ENCODE results near the gene FSTL4. TPM values are rescaled to one million over a fixed set of nuclear protein-coding genes. Genes with fewer than 3 reads are reported as not detected.

FSTL4 gene
- total and polyA plus RNA-seq, 2 of the 13 experiments (the other 11 are each of a cell fraction or from before 2014, with no cell fraction given): 2.1 to 3.0 TPM

DNA sequence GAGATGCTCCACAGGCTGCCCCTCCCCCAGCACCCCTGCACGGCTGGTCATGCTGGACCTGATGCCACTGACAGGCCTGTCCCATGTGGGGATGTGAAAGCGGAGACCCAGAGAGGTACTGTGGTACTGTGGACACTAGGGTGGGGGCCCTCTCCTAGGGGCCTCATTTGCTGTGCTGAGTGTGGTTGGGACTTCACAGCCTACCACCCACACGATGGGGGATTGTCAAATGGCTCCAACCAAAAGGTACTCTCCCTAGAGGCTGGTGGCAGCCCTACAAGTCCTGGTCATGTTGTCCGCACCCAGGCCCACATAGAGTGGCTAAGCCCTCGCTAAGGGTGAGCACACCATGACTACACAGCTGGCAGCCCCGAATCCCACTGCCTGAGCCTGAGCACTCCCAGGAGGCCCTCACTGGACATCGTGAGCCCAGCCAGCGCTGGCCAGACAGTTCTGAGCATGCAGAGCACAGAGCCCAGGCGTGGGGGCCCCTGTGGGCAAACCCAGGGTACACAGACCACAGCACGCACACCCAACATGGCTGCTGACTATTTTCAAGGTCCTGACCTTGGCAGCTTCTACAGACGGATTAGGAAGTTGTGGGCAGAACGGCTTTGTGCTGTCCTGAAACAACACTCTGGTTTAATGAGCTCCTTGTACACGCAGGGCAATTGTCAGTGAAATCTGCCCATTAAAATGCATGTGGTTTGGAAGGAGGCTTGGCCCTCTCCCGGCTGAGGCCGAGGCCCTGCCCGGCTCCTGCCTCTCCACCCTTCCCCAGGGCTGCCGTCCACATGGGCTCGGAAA is 346.4 kb downstream of the FSTL4 start (continued):
- TF ChIP-seq MAFK (conservative IDR thresholded peaks at IDR 0.05 in 1 of 2, IDR thresholded peaks at IDR 0.05 in 1 of 2; ENCODE audit: low read length in 2 of 2) (no peak), ZNF326 (CRISPR knock-in tag; IDR thresholded peaks at IDR 0.05; ENCODE audit: borderline replicate concordance) (no peak), MXD4 (CRISPR knock-in tag; IDR thresholded peaks at IDR 0.05) (no peak), ZFP36L2 (CRISPR knock-in tag; IDR thresholded peaks at IDR 0.05) (no peak), ZFP62 (CRISPR knock-in tag; IDR thresholded peaks at IDR 0.05) (no peak), CENPT (CRISPR knock-in tag; IDR thresholded peaks at IDR 0.05; ENCODE audit: low read depth) (no peak)
- TF ChIP-seq, protein P1, sequence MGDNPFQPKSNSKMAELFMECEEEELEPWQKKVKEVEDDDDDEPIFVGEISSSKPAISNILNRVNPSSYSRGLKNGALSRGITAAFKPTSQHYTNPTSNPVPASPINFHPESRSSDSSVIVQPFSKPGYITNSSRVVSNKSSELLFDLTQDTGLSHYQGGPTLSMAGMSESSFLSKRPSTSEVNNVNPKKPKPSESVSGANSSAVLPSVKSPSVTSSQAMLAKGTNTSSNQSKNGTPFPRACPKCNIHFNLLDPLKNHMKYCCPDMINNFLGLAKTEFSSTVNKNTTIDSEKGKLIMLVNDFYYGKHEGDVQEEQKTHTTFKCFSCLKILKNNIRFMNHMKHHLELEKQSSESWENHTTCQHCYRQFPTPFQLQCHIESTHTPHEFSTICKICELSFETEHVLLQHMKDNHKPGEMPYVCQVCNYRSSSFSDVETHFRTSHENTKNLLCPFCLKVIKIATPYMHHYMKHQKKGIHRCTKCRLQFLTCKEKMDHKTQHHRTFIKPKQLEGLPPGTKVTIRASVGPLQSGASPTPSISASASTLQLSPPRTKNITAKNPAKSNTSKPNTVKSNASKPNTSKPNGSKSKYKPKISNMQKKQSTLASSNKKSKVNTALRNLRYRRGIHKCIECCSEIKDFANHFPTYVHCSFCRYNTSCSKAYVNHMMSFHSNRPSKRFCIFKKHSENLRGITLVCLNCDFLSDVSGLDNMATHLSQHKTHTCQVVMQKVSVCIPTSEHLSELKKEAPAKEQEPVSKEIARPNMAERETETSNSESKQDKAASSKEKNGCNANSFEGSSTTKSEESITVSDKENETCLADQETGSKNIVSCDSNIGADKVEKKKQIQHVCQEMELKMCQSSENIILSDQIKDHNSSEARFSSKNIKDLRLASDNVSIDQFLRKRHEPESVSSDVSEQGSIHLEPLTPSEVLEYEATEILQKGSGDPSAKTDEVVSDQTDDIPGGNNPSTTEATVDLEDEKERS (CRISPR knock-in tag; IDR thresholded peaks at IDR 0.05): no peak
- TF ChIP-seq, protein P2, sequence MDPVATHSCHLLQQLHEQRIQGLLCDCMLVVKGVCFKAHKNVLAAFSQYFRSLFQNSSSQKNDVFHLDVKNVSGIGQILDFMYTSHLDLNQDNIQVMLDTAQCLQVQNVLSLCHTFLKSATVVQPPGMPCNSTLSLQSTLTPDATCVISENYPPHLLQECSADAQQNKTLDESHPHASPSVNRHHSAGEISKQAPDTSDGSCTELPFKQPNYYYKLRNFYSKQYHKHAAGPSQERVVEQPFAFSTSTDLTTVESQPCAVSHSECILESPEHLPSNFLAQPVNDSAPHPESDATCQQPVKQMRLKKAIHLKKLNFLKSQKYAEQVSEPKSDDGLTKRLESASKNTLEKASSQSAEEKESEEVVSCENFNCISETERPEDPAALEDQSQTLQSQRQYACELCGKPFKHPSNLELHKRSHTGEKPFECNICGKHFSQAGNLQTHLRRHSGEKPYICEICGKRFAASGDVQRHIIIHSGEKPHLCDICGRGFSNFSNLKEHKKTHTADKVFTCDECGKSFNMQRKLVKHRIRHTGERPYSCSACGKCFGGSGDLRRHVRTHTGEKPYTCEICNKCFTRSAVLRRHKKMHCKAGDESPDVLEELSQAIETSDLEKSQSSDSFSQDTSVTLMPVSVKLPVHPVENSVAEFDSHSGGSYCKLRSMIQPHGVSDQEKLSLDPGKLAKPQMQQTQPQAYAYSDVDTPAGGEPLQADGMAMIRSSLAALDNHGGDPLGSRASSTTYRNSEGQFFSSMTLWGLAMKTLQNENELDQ (CRISPR knock-in tag; IDR thresholded peaks at IDR 0.05; ENCODE audit: borderline replicate concordance): no peak
- TF ChIP-seq, protein P3, sequence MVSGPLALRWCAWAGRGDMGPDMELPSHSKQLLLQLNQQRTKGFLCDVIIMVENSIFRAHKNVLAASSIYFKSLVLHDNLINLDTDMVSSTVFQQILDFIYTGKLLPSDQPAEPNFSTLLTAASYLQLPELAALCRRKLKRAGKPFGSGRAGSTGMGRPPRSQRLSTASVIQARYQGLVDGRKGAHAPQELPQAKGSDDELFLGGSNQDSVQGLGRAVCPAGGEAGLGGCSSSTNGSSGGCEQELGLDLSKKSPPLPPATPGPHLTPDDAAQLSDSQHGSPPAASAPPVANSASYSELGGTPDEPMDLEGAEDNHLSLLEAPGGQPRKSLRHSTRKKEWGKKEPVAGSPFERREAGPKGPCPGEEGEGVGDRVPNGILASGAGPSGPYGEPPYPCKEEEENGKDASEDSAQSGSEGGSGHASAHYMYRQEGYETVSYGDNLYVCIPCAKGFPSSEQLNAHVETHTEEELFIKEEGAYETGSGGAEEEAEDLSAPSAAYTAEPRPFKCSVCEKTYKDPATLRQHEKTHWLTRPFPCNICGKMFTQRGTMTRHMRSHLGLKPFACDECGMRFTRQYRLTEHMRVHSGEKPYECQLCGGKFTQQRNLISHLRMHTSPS (CRISPR knock-in tag; IDR thresholded peaks at IDR 0.05; ENCODE audit: low read depth): 0 out of 2 replicates have a peak, but pooled peaks have one; percentile 18
- TF ChIP-seq, protein P4, sequence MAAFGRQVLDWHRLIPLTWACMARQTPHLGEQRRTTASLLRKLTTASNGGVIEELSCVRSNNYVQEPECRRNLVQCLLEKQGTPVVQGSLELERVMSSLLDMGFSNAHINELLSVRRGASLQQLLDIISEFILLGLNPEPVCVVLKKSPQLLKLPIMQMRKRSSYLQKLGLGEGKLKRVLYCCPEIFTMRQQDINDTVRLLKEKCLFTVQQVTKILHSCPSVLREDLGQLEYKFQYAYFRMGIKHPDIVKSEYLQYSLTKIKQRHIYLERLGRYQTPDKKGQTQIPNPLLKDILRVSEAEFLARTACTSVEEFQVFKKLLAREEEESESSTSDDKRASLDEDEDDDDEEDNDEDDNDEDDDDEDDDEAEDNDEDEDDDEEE (CRISPR knock-in tag; IDR thresholded peaks at IDR 0.05): peak; percentile 82; the same call in 1 of the 2 replicates
- TF ChIP-seq, protein P5, sequence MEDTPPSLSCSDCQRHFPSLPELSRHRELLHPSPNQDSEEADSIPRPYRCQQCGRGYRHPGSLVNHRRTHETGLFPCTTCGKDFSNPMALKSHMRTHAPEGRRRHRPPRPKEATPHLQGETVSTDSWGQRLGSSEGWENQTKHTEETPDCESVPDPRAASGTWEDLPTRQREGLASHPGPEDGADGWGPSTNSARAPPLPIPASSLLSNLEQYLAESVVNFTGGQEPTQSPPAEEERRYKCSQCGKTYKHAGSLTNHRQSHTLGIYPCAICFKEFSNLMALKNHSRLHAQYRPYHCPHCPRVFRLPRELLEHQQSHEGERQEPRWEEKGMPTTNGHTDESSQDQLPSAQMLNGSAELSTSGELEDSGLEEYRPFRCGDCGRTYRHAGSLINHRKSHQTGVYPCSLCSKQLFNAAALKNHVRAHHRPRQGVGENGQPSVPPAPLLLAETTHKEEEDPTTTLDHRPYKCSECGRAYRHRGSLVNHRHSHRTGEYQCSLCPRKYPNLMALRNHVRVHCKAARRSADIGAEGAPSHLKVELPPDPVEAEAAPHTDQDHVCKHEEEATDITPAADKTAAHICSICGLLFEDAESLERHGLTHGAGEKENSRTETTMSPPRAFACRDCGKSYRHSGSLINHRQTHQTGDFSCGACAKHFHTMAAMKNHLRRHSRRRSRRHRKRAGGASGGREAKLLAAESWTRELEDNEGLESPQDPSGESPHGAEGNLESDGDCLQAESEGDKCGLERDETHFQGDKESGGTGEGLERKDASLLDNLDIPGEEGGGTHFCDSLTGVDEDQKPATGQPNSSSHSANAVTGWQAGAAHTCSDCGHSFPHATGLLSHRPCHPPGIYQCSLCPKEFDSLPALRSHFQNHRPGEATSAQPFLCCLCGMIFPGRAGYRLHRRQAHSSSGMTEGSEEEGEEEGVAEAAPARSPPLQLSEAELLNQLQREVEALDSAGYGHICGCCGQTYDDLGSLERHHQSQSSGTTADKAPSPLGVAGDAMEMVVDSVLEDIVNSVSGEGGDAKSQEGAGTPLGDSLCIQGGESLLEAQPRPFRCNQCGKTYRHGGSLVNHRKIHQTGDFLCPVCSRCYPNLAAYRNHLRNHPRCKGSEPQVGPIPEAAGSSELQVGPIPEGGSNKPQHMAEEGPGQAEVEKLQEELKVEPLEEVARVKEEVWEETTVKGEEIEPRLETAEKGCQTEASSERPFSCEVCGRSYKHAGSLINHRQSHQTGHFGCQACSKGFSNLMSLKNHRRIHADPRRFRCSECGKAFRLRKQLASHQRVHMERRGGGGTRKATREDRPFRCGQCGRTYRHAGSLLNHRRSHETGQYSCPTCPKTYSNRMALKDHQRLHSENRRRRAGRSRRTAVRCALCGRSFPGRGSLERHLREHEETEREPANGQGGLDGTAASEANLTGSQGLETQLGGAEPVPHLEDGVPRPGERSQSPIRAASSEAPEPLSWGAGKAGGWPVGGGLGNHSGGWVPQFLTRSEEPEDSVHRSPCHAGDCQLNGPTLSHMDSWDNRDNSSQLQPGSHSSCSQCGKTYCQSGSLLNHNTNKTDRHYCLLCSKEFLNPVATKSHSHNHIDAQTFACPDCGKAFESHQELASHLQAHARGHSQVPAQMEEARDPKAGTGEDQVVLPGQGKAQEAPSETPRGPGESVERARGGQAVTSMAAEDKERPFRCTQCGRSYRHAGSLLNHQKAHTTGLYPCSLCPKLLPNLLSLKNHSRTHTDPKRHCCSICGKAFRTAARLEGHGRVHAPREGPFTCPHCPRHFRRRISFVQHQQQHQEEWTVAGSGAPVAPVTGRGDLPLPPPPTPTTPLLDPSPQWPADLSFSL (CRISPR knock-in tag; IDR thresholded peaks at IDR 0.05): 0 out of 2 replicates have a peak, but pooled peaks have one; percentile 26

Data from HepG2 (cell line).